ENCODE results near the gene MICAL3. TPM values are rescaled to one million over a fixed set of nuclear protein-coding genes. Genes with fewer than 3 reads are reported as not detected.
A peak's percentile ranks its signal among the peaks of the same experiment; 100 is the strongest.

Gene MICAL3
- total RNA-seq, 4 donors from 2014 or later: 45.2 to 56.3 (median 46.3) TPM

GRCh38 chr22:18059094-18059417 lies 34.7 kb upstream of the MICAL3 start:
- TF ChIP-seq CTCF (IDR thresholded peaks at IDR 0.05) (no peak), POLR2A (IDR thresholded peaks at IDR 0.05) (no peak), EP300 (IDR thresholded peaks at IDR 0.05) (no peak)
- H3K36me3 ChIP-seq: no peaks in the 10 kb centered on the region
- H3K9me3 ChIP-seq: no peaks in the 10 kb centered on the region
- H3K27me3 ChIP-seq: no peaks in the 10 kb centered on the region
- WGBS, 2 donors: 87 to 88% methylated on average over 5 of the region's 5 CpGs
- no peak overlapping the region for H3K4me3 ChIP-seq
- peaks cover 0 to 28% (median 25%) of the 10 kb centered on the region in 4 donors for H3K4me1 ChIP-seq
- H3K27ac ChIP-seq: peak overlapping the region in 1 of 4 donors; percentile 84
- DNase-seq (ENCODE audit: low spot score in 2 of 2): no peak

GRCh38 chr22:18058371-18059093 lies 34.2 kb upstream of the MICAL3 start:
- H3K4me3 ChIP-seq: no peak overlapping the region
- no peak for TF ChIP-seq CTCF (IDR thresholded peaks at IDR 0.05)
- TF ChIP-seq POLR2A (IDR thresholded peaks at IDR 0.05): no peak
- TF ChIP-seq EP300 (IDR thresholded peaks at IDR 0.05): no peak
- peaks cover 0 to 28% (median 25%) of the 10 kb centered on the region in 4 donors for H3K4me1 ChIP-seq
- no peaks in the 10 kb centered on the region for H3K27me3 ChIP-seq
- 94 to 97% methylated on average over 7 of the region's 7 CpGs for WGBS, 2 donors
- peak overlapping the region in 3 of 4 donors; percentile 9 to 86 (median 84) for H3K27ac ChIP-seq
- no peaks in the 10 kb centered on the region for H3K9me3 ChIP-seq
- no peak for DNase-seq (ENCODE audit: low spot score in 2 of 2)
- H3K36me3 ChIP-seq: no peaks in the 10 kb centered on the region

GRCh38 chr22:18057568-18058209 lies 33.3 kb upstream of the MICAL3 start:
- Histone ChIP-seq H3K9me3 (no peaks in the 10 kb centered on the region), H3K36me3 (no peaks in the 10 kb centered on the region), H3K4me3 (no peak overlapping the region), H3K4me1 (peaks cover 0 to 28% (median 25%) of the 10 kb centered on the region in 4 donors), H3K27me3 (no peaks in the 10 kb centered on the region), H3K27ac (peak overlapping the region in 3 of 4 donors; percentile 78 to 86 (median 84))
- peak; percentile 60 to 85 for DNase-seq (ENCODE audit: low spot score in 2 of 2)
- WGBS, 2 donors: 60 to 66% methylated on average over 4 of the region's 4 CpGs
- TF ChIP-seq CTCF (IDR thresholded peaks at IDR 0.05): no peak
- no peak for TF ChIP-seq EP300 (IDR thresholded peaks at IDR 0.05)
- TF ChIP-seq POLR2A (IDR thresholded peaks at IDR 0.05): no peak

- Histone ChIP-seq H3K4me3 (no peak overlapping the region), H3K36me3 (no peaks in the 10 kb centered on the region), H3K4me1 (peaks cover 0 to 28% (median 25%) of the 10 kb centered on the region in 4 donors), H3K27ac (peak overlapping the region; percentile 10 to 86 (median 81)), H3K9me3 (no peaks in the 10 kb centered on the region), H3K27me3 (no peaks in the 10 kb centered on the region)
- 85 to 86% methylated on average over 10 of the region's 10 CpGs for WGBS, 2 donors
- no peak for DNase-seq (ENCODE audit: low spot score in 2 of 2)
- TF ChIP-seq POLR2A (IDR thresholded peaks at IDR 0.05) (no peak), CTCF (IDR thresholded peaks at IDR 0.05) (no peak), EP300 (IDR thresholded peaks at IDR 0.05) (no peak)
Observed at GRCh38 chr22:18056807-18057474, 32.6 kb upstream of the MICAL3 start.

Measured in tibial nerve (tissue), 4 donors.